Breast epithelium (tissue), 3 donors: Measurements from ENCODE around the gene PMM2.

Experiments
- POLR2A ChIP-seq: fragments of 450-650 bp; IDR thresholded peaks from one replicate; pipeline ENCODE4 v1.6.1; 2016; ENCODE audit warnings: antibody characterized with exemption, mild to moderate bottlenecking, moderate library complexity
- POLR2AphosphoS5 ChIP-seq, 3 donors: sonication (generic); formaldehyde crosslinking; IDR thresholded peaks; one replicate each; pipeline ENCODE4 v1.6.1; 2017; ENCODE audit warnings: antibody characterized with exemption in 3 of 3
- TF ChIP-seq, protein P1 (sequence below), 3 donors: fragments of 450-650 bp; IDR thresholded peaks; one replicate each; pipeline ENCODE4 v1.5.1; 2016 to 2017; ENCODE audit warnings: antibody characterized with exemption in 3 of 3, mild to moderate bottlenecking in 3 of 3, moderate library complexity in 3 of 3

DNA sequence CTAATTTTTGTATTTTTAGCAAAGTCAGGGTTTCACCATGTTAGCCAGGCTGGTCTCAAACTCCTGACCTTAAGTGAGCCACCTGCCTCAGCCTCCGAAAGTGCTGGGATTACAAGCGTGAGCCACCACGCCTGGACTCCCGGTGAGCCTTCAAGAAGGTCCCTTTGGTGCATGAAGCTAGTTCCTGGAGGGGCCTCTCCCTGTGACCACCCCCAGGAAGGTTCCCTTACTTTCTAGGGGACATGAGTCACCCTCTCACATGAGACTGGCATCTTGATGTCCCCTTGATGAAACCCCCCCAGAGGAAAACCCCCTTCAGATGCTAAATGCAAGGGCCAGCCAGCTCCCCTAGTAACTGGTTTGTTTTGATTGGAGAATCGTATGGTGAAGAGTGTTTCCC lies 58.3 kb downstream of the PMM2 start:
- TF ChIP-seq, protein P1, sequence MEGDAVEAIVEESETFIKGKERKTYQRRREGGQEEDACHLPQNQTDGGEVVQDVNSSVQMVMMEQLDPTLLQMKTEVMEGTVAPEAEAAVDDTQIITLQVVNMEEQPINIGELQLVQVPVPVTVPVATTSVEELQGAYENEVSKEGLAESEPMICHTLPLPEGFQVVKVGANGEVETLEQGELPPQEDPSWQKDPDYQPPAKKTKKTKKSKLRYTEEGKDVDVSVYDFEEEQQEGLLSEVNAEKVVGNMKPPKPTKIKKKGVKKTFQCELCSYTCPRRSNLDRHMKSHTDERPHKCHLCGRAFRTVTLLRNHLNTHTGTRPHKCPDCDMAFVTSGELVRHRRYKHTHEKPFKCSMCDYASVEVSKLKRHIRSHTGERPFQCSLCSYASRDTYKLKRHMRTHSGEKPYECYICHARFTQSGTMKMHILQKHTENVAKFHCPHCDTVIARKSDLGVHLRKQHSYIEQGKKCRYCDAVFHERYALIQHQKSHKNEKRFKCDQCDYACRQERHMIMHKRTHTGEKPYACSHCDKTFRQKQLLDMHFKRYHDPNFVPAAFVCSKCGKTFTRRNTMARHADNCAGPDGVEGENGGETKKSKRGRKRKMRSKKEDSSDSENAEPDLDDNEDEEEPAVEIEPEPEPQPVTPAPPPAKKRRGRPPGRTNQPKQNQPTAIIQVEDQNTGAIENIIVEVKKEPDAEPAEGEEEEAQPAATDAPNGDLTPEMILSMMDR (IDR thresholded peaks at IDR 0.05), result no peak
- no peak for TF ChIP-seq POLR2A
- TF ChIP-seq POLR2AphosphoS5 (IDR thresholded peaks at IDR 0.05), result no peak
